DOHH2 (cell line): ENCODE data around the gene TATDN2.
"Not testable (repeated sequence)": the region's sequence is repeated elsewhere in the genome, so short reads cannot be mapped to it uniquely, and the experiment has no call there.

ENCODE experiments used
- H3F3A ChIP-seq: fragments of 200-600 bp; sonication (generic), shearing (Covaris generic); 2 replicates; pipeline ENCODE4 v1.6.0; 2016; ENCODE audit warnings: antibody characterized with exemption, mild to moderate bottlenecking; ENCODE audit not compliant: control insufficient read depth, insufficient read depth
- H3K27ac ChIP-seq: fragments of 200-600 bp; sonication (generic); 2 replicates; pipeline ENCODE4 v1.5.1; 2014; ENCODE audit warnings: low read depth, mild to moderate bottlenecking, low read length, moderate library complexity
- H3K27me3 ChIP-seq: fragments of 200-600 bp; sonication (generic); 2 replicates; pipeline ENCODE4 v1.6.1; 2014; ENCODE audit warnings: mild to moderate bottlenecking, low read length, mixed read lengths; ENCODE audit not compliant: control insufficient read depth
- H3K36me3 ChIP-seq: fragments of 200-600 bp; sonication (generic); 2 replicates; pipeline ENCODE4 v1.6.1; 2014; ENCODE audit warnings: mild to moderate bottlenecking, low read length, moderate library complexity, mixed read lengths; ENCODE audit not compliant: control insufficient read depth
- H3K4me1 ChIP-seq: fragments of 200-600 bp; sonication (generic); 2 replicates; pipeline ENCODE4 v1.6.1; 2014; ENCODE audit warnings: mild to moderate bottlenecking, low read length, mixed read lengths; ENCODE audit not compliant: control insufficient read depth
- H3K4me2 ChIP-seq: fragments of 200-600 bp; sonication (generic); 2 replicates; pipeline ENCODE4 v1.6.0; 2014; ENCODE audit warnings: mild to moderate bottlenecking, low read length, moderate library complexity
- H3K4me3 ChIP-seq: fragments of 200-600 bp; sonication (generic); 2 replicates; pipeline ENCODE4 v1.5.1; 2014; ENCODE audit warnings: mild to moderate bottlenecking, low read length, mixed read lengths
- H3K79me2 ChIP-seq: fragments of 200-600 bp; sonication (generic); 2 replicates; pipeline ENCODE4 v1.6.1; 2014; ENCODE audit warnings: mild to moderate bottlenecking, low read length, mixed read lengths; ENCODE audit not compliant: control insufficient read depth
- H3K9me2 ChIP-seq: fragments of 200-600 bp; sonication (generic); replicated peaks from 2 replicates; pipeline ENCODE4 v1.6.1; 2014; ENCODE audit warnings: mild to moderate bottlenecking, low read length, mixed read lengths; ENCODE audit not compliant: control insufficient read depth
- H3K9me3 ChIP-seq: fragments of 200-600 bp; sonication (generic); 2 replicates; pipeline ENCODE4 v1.6.1; 2014; ENCODE audit warnings: antibody characterized with exemption, low read length, mixed read lengths; ENCODE audit not compliant: control insufficient read depth, insufficient read depth
- H4K20me1 ChIP-seq: fragments of 200-600 bp; sonication (generic); 2 replicates; pipeline ENCODE4 v1.6.0; 2014; ENCODE audit warnings: low read depth, mild to moderate bottlenecking, antibody characterized with exemption, low read length, moderate library complexity; ENCODE audit not compliant: control insufficient read depth, insufficient read depth
- CTCF ChIP-seq: fragments of 200-600 bp; sonication (generic); IDR thresholded peaks from one replicate; pipeline ENCODE4 v1.5.1; 2014; ENCODE audit warnings: antibody characterized with exemption, mild to moderate bottlenecking, low read depth, low read length; ENCODE audit not compliant: poor library complexity, severe bottlenecking
- EZH2phosphoT487 ChIP-seq: fragments of 200-600 bp; sonication (generic); IDR thresholded peaks from 2 replicates; pipeline ENCODE4 v1.6.1; 2017; ENCODE audit warnings: borderline replicate concordance, mild to moderate bottlenecking, antibody characterized with exemption, low read length, moderate library complexity, mixed read lengths

TATDN2 gene

GRCh38 chr3:10269443-10269842 lies 21.2 kb downstream of the TATDN2 start:
- no peaks in the 10 kb centered on the region for H3K27me3 ChIP-seq
- H3K4me3 ChIP-seq, result no peak overlapping the region
- no peak for TF ChIP-seq EZH2phosphoT487
- TF ChIP-seq CTCF, result no peak
- H3K4me1 ChIP-seq, result peaks cover 44% of the 10 kb centered on the region
- no peak overlapping the region for H3K4me2 ChIP-seq
- no peaks in the 10 kb centered on the region for H3K9me3 ChIP-seq
- no peaks in the 10 kb centered on the region for H3K9me2 ChIP-seq
- no peak overlapping the region for H3K27ac ChIP-seq
- peaks cover 18% of the 10 kb centered on the region for H4K20me1 ChIP-seq
- peaks cover 100% of the 10 kb centered on the region for H3K79me2 ChIP-seq
- H3K36me3 ChIP-seq, result peaks cover 91% of the 10 kb centered on the region
- H3F3A ChIP-seq, result peaks cover 4% of the 10 kb centered on the region; the same call in 1 of the 2 replicates

GRCh38 chr3:10272476-10272875 lies 24.2 kb downstream of the TATDN2 start:
- H3K4me3 ChIP-seq, H3F3A ChIP-seq, H3K4me2 ChIP-seq, H3K27me3 ChIP-seq, H3K9me2 ChIP-seq, H3K27ac ChIP-seq, H3K9me3 ChIP-seq: not testable (repeated sequence)
- Histone ChIP-seq H3K4me1 (peaks cover 45% of the 10 kb centered on the region), H3K79me2 (peaks cover 100% of the 10 kb centered on the region), H4K20me1 (peaks cover 27% of the 10 kb centered on the region), H3K36me3 (peaks cover 93% of the 10 kb centered on the region)

- peaks cover 27% of the 10 kb centered on the region for H4K20me1 ChIP-seq
- no peaks in the 10 kb centered on the region for H3K27me3 ChIP-seq
- TF ChIP-seq CTCF, result no peak
- H3K9me2 ChIP-seq, result no peaks in the 10 kb centered on the region
- peaks cover 100% of the 10 kb centered on the region for H3K79me2 ChIP-seq
- peak overlapping the region; percentile 49 for H3K4me3 ChIP-seq
- H3F3A ChIP-seq, result peaks cover 4% of the 10 kb centered on the region; the same call in 1 of the 2 replicates
- H3K4me2 ChIP-seq, result peak overlapping the region; percentile 59
- H3K36me3 ChIP-seq, result peaks cover 93% of the 10 kb centered on the region
- peak overlapping the region; percentile 40 for H3K27ac ChIP-seq
- peaks cover 44% of the 10 kb centered on the region for H3K4me1 ChIP-seq
- no peaks in the 10 kb centered on the region for H3K9me3 ChIP-seq
Measured at GRCh38 chr3:10272977-10273376, 24.7 kb downstream of the TATDN2 start.

- Histone ChIP-seq H3K36me3 (peaks cover 93% of the 10 kb centered on the region), H4K20me1 (peaks cover 22% of the 10 kb centered on the region), H3K4me2 (peak overlapping the region; percentile 59), H3K27ac (peak overlapping the region; percentile 40), H3F3A (peaks cover 4% of the 10 kb centered on the region; the same call in 1 of the 2 replicates), H3K9me3 (no peaks in the 10 kb centered on the region), H3K4me3 (peak overlapping the region; percentile 49), H3K4me1 (peaks cover 42% of the 10 kb centered on the region), H3K79me2 (peaks cover 99% of the 10 kb centered on the region), H3K27me3 (no peaks in the 10 kb centered on the region), H3K9me2 (no peaks in the 10 kb centered on the region)
- TF ChIP-seq EZH2phosphoT487, result no peak
- no peak for TF ChIP-seq CTCF
Measured at GRCh38 chr3:10273702-10274305, 25.5 kb downstream of the TATDN2 start.
